Right lung (tissue), 5 donors: ENCODE results near the gene AP3S1. TPM values are rescaled to one million over a fixed set of nuclear protein-coding genes. Genes with fewer than 3 reads are reported as not detected.
"Not testable (repeated sequence)": the region's sequence is repeated elsewhere in the genome, so short reads cannot be mapped to it uniquely, and the experiment has no call there.

ENCODE experiments used
- DNase-seq, 2 donors: peaks; one replicate each; pipeline ENCODE4 v3.0.0-alpha.2; 2013
- polyA plus RNA-seq, 5 donors: library from polyadenylated mRNA; unstranded; fragments of 120-200 nt; gene quantifications; one replicate each; pipeline versions ENCODE4 v1.2.1 to v1.2.3, GENCODE V29; 2013; ENCODE audit warnings: inconsistent platforms in 1 of 5, low replicate concordance in 1 of 5; ENCODE audit not compliant: insufficient read length in 5 of 5, insufficient read depth in 1 of 5

Gene AP3S1
- polyA plus RNA-seq, 5 donors, result 124 to 193 (median 146) TPM

- no peak for DNase-seq
These were observed 22.9 kb upstream of the AP3S1 start for GRCh38 chr5:115818821-115819220.

DNA sequence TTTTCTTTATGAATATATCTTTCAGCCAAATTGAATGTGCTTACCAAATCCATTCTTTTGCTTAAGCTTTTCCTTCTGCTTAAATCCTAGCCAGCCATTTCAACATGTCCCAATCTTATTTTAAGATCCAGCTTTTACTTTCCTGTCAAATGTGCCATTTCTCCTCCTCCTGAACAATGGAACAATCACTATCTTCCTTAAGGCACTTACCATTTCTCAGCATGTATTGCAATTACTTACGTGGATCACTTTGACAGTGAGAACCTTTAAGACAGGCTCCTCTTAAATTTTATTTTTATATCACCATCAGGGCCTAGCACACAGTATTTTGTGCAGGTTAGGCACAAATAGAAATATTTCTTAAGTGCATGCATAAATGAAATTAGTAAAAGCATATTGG, 20.9 kb upstream of the AP3S1 start:
- DNase-seq, result no peak

- not testable (repeated sequence) for DNase-seq
These were observed 16.8 kb upstream of the AP3S1 start for GRCh38 chr5:115824983-115825382.

DNA sequence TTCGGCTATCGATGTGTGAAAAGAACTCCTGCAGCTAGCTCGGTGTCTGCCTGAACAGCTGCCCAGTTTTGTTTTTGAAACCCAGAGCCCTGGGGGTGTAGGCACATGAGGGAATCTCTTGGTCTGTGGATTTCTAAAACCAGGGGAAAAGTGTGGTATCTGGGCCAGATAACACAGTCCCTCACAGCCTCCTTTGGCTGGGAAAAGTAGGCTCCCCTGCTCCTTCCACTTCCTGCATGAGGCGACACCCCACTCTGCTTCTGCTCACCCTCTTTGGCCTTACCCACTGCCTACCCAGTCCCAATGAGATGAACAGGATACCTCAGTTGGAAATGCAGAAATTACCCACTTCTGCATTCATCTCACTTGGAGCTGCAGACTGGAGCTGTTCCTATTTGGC, 15.8 kb upstream of the AP3S1 start:
- no peak for DNase-seq

- DNase-seq, result no peak
These were observed 11.8 kb upstream of the AP3S1 start for GRCh38 chr5:115829913-115830312.

DNA sequence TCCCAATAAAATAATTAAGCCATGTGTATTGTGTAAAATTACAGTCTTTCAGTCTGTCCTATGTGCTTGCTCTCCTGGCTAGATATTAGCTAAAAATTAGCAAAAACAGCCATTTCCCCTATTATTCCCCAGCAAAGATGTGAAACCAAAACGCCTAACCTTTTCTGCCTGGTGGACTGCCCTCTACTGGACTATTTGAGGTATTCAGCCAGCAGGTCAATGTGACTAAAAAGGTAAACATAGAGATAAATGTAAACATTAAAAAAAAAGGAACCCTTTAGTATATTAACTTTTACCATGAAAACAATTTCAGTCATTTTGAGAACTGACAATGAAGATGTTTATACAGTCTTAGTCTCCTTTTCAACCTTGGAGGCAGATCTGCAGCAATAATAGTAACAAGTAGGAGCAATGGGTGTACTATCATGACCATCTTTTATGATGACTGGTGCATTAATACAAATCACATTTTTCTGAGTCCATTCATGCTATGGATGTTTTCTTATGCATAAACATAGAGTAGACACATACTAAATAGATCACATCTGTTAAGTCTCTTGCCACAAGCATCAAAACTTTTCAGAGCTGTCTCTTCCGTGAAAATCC, 10.5 kb upstream of the AP3S1 start:
- DNase-seq, result no peak

GRCh38 chr5:115835481-115835880, 6.3 kb upstream of the AP3S1 start:
- no peak for DNase-seq

DNA sequence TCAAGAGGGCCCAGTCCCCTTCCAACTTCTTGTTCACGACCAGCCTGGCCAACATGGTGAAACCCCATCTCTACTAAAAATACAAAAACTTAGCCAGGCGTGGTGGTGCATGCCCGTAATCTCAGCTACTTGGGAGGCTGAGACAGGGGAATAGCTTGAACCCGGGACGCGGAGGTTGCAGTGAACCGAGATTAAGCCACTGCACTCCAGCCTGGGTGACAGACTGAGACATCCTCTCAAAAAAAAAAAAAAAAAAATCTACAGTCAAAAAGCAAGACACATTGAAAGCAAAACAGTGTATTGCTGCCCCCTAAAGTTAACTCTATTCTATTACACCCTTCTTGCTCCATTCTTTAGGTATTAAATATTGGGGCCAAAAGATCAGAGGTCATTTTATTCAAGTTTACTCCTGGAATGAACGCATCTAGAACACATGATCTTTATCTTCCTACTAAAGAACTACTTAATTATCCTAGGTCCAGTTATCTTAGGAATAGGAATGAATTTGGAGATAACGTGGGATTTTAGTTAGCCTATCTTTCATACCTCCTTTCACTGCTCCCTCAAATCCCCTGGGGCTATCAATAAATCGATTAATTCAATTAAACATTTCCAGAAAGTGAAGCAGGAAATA, 2.7 kb upstream of the AP3S1 start:
- peak in 1 of 2 donors; percentile 47 for DNase-seq

GRCh38 chr5:115840873-115841272, 862 bp upstream of the AP3S1 start:
- no peak for DNase-seq

- peak; percentile 83 to 87 for DNase-seq
These were observed 577 bp downstream of the AP3S1 start for GRCh38 chr5:115842089-115842935.

GRCh38 chr5:115842952-115843351, 1.2 kb downstream of the AP3S1 start:
- DNase-seq, result no peak

GRCh38 chr5:115843444-115844130, 1.9 kb downstream of the AP3S1 start:
- DNase-seq, result no peak

- DNase-seq, result no peak
These were observed 2.6 kb downstream of the AP3S1 start for GRCh38 chr5:115844321-115844817.

DNA sequence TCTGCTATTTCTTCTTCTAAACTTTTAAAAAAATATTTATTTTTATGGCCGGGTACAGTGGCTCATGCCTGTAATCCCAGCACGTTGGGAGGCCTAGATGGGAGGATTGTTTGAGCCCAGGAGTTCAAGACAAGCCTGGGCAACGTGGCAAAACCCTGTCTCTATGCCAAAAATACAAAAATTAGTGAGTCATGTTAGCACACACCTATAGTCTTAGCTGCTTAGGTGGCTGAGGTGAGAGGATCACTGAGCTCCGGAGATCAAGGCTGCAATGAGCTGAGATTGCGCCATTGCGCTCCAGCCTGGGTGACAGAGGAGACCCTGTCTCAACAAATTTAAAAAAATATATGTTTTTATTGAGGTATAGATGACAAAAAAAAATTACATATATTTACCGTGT, 5.6 kb downstream of the AP3S1 start:
- no peak for DNase-seq

DNA sequence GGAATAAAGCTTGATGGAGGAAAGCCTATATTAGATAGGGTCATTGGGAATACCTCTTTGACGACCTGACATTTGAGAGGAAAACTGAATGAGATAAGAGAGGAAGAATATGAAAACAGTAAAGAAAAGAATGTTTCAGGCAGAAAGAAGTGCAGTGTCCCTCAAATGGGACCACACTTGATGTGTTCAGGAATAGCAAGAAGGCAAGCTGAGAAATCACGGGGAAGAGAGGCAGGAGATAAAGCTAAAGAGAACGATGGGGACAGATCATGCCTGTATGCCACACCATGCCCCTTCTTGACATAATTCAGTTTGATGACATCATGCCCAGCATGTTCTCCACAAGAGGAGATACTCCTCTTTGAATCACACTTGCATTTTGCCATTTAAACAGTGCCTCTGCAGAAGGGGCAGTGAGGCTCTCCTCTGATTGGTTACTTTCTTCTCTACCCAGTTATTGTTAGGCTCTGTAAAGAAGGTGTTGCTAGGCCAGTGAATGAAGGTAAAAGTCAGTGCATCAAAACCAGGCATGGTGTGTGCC, 7.6 kb downstream of the AP3S1 start:
- DNase-seq, result no peak

GRCh38 chr5:115850744-115851416, 9.1 kb downstream of the AP3S1 start:
- DNase-seq, result peak in 1 of 2 donors; percentile 48

- DNase-seq, result no peak
These were observed 12.4 kb downstream of the AP3S1 start for GRCh38 chr5:115854139-115854538.

DNA sequence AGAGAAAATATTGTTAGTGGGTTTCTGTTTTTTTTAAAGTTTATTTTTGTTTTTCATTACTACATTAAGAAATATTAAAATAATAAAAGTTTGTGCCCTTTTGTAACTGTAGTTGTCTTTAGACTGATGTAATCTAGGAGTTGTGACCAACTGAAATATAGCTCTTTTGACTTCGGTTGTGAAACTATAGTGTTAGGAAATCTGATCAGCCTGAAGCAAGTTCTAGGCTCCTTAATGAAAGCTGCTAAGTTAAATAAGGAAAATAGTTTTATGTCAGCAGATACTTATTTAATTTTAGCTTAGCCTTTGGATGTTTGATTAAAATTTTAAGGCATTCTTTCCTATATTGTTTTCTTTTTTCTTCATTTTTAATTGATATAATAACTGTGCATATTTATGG, 14.2 kb downstream of the AP3S1 start:
- DNase-seq, result no peak

DNA sequence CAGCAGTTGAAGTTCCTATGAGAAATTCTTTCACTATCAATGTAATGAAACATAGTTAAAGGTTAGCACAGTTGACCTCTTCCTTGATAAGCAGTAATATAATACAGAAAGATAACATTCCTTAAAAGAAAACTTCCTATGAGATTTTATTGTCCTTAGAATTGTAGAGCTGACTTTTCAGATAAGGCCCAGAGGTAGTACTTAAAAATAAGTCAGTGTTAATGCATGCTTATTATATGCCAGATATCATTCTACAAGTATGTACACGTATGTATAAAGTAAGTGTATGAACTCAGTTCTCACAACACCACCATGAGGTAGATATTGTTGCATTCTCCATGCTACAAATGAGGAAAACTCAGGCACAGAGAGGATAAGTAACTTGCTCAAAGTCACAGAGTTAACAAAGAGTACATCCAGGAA, 15.3 kb downstream of the AP3S1 start:
- no peak for DNase-seq

DNA sequence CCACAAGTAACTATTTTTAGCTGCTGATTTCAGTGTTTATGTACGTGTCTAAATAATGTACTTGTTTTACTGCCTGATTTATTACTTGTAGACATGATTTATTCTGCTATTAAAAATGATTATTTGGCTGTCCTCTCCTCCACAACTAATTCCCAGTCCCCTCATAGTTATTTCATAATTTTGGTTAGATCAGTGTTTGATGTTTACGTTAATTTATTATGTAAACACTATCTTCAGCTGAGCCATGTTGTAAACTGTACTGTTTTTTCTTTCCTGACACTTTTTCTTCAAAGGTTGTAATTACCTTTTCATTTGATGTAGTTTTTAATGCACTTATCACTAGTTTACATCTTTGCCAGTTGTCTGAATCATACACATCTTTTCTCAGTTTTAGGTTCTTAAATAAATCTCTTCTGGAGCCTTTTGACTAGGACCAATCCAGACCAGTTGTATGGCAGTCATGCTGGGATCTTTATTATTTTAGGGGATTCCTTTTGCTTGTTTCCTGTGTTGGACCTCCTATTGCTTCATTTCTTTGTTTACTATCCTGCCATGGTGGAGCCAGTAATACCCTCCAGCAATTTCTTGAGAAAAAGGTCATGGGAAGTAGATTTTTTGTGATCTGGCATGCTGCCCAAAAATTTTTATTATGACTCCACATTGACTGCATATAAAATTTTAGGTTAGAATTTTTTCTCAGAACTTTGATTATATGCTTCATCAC, 16.1 kb downstream of the AP3S1 start:
- DNase-seq, result no peak

DNA sequence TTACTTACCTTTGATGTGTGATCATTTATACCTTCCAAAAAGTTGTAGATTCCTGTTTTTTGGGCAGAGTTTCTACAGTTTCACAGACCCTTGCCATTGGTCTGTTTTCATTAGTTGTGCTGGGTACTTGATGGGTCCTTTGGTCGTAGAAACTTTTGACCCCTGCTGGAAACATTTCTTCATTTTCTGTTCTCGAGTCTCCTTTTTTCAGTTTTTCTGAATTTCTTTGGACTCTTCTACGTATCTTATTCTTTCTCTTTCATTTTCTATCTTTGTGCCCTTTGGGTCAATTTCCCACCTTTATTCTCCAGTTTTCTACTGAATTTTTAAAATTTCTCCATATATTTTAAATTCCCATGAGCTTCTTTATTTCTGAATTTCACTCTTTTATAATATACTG, 16.7 kb downstream of the AP3S1 start:
- DNase-seq, result no peak
